ENCODE results near the gene ANKAR. TPM values are rescaled to one million over a fixed set of nuclear protein-coding genes. Genes with fewer than 3 reads are reported as not detected.
"Not testable (repeated sequence)": the region's sequence is repeated elsewhere in the genome, so short reads cannot be mapped to it uniquely, and the experiment has no call there.

ANKAR gene
- total RNA-seq, 1 experiment from 2014 or later: 24.9 TPM

DNA sequence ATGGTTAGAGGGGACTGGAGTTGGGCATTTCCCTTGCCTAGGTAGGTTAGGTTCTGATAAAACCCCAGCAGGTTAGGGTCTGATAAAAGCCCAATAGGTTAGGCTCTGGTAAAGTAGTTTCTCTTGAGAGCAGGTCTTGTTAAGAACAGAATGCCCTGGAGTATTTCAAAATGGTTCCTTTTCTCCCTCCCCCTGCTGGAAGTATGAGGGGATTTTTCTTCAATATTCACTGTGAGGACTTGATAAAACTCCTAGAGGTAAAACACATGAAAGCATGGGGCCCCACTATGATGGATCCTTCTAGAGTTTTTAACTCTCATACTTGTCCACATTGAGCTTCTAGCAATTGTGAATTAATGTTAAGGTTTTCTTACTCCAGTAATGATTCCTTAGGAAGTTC lies 27.6 kb downstream of the ANKAR start:
- no peak overlapping the region for H3K9ac ChIP-seq (ENCODE audit: low read length)
- H3K4me2 ChIP-seq (ENCODE audit: low read depth, low read length, poor library complexity, severe bottlenecking): no peak overlapping the region
- H3K4me3 ChIP-seq (ENCODE audit: low read length): no peak overlapping the region
- H4K20me1 ChIP-seq (ENCODE audit: insufficient read depth, low read depth, low read length): no peaks in the 10 kb centered on the region
- H3K4me1 ChIP-seq (ENCODE audit: low read length): peaks cover 15% of the 10 kb centered on the region; the same call in 1 of the 2 replicates
- DNase-seq: peak; percentile 41
- H3K9me2 ChIP-seq (replicated peaks; ENCODE audit: insufficient read depth, low read length): no peaks in the 10 kb centered on the region
- H3K79me2 ChIP-seq (ENCODE audit: low read length): peaks cover 23% of the 10 kb centered on the region; the same call in 1 of the 2 replicates
- H2AFZ ChIP-seq (ENCODE audit: low read length): no peak overlapping the region
- no peaks in the 10 kb centered on the region for H3K9me3 ChIP-seq (ENCODE audit: low read length)
- H3K36me3 ChIP-seq (ENCODE audit: insufficient read depth, low read length): peaks cover 5% of the 10 kb centered on the region; the same call in 1 of the 2 replicates
- H3K27ac ChIP-seq (ENCODE audit: low read length): no peak overlapping the region
- H3K27me3 ChIP-seq (ENCODE audit: low read length): no peaks in the 10 kb centered on the region

DNA sequence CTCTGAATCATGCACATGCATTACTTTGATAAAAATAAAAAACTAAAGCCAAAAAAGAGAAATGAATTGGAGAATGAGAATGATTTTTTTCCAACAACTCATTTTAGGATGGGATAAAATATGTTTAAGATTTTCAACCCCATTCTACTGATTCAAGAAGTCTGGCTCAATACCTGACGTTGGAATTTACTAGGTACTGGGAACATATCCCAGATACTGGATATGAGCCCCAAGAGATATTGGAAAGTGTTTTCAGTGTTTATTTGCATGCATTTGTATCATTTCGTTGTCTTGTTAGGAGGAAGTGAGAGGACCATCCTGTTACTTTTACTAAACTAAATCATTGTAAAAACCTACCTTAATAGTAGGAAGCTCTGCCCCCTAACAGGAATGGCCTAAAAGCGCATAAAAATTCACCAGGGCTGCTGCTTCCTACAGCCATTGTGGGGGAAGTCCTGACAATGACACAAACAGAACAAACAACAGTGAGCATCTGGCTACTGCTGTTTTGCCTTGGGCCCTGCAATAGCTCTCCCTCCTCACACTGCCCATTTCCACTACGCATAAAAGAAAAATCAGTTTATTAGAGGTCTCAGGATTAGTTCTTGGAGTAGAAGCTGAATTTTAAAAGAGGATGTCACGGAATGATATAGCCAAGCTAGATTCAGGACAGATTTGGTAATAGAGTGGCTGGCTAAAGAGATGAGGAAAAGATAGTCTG lies 35.2 kb downstream of the ANKAR start:
- Histone ChIP-seq H3K36me3 (ENCODE audit: insufficient read depth, low read length) (peaks cover 7% of the 10 kb centered on the region), H3K4me3 (ENCODE audit: low read length) (no peak overlapping the region), H2AFZ (ENCODE audit: low read length) (no peak overlapping the region), H3K9me3 (ENCODE audit: low read length) (no peaks in the 10 kb centered on the region), H3K79me2 (ENCODE audit: low read length) (no peaks in the 10 kb centered on the region), H3K27ac (ENCODE audit: low read length) (no peak overlapping the region), H3K4me1 (ENCODE audit: low read length) (no peaks in the 10 kb centered on the region), H3K27me3 (ENCODE audit: low read length) (no peaks in the 10 kb centered on the region), H3K9ac (ENCODE audit: low read length) (no peak overlapping the region), H3K4me2 (ENCODE audit: low read depth, low read length, poor library complexity, severe bottlenecking) (no peak overlapping the region), H3K9me2 (replicated peaks; ENCODE audit: insufficient read depth, low read length) (no peaks in the 10 kb centered on the region), H4K20me1 (ENCODE audit: insufficient read depth, low read depth, low read length) (no peaks in the 10 kb centered on the region)
- DNase-seq: no peak

DNA sequence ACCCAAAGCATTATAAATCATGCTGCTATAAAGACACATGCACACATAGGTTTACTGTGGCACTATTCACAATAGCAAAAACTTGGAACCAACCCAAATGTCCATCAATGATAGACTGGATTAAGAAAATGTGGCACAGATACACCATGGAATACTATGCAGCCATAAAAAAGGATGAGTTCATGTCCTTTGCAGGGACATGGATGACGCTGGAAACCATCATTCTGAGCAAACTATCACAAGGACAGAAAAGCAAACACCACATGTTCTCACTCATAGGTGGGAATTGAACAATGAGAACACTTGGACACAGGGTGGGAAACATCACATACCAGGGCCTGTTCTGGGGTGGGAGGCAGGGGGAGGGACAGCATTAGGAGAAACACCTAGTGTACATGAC lies 43.1 kb downstream of the ANKAR start:
- H2AFZ ChIP-seq (ENCODE audit: low read length); H3K4me1 ChIP-seq (ENCODE audit: low read length); H3K4me2 ChIP-seq (ENCODE audit: low read depth, low read length, poor library complexity, severe bottlenecking); H4K20me1 ChIP-seq (ENCODE audit: insufficient read depth, low read depth, low read length); H3K27ac ChIP-seq (ENCODE audit: low read length); H3K9me2 ChIP-seq (replicated peaks; ENCODE audit: insufficient read depth, low read length); H3K36me3 ChIP-seq (ENCODE audit: insufficient read depth, low read length); DNase-seq; H3K27me3 ChIP-seq (ENCODE audit: low read length); H3K4me3 ChIP-seq (ENCODE audit: low read length); H3K79me2 ChIP-seq (ENCODE audit: low read length); H3K9me3 ChIP-seq (ENCODE audit: low read length); H3K9ac ChIP-seq (ENCODE audit: low read length): not testable (repeated sequence)

DNA sequence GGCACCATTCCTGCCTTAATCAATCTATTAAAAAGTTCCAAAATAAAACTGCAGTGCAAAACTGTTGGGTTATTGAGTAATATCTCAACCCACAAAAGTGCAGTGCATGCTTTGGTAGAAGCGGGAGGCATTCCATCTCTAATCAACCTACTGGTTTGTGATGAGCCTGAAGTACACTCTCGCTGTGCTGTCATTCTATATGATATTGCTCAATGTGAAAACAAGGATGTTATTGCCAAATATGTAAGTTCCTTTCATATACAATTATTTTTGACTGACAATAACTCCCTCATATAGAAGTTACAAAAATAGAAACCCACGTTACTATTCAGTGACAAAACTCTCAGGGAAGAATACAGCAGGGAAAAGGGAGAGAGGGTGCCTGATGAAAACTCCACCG lies 45.1 kb downstream of the ANKAR start:
- no peak for DNase-seq
- no peak overlapping the region for H2AFZ ChIP-seq (ENCODE audit: low read length)
- no peak overlapping the region for H3K27ac ChIP-seq (ENCODE audit: low read length)
- H3K36me3 ChIP-seq (ENCODE audit: insufficient read depth, low read length): no peaks in the 10 kb centered on the region
- H3K79me2 ChIP-seq (ENCODE audit: low read length): no peaks in the 10 kb centered on the region
- no peaks in the 10 kb centered on the region for H3K9me3 ChIP-seq (ENCODE audit: low read length)
- H3K9ac ChIP-seq (ENCODE audit: low read length): no peak overlapping the region
- H3K4me3 ChIP-seq (ENCODE audit: low read length): no peak overlapping the region
- H3K4me2 ChIP-seq (ENCODE audit: low read depth, low read length, poor library complexity, severe bottlenecking): no peak overlapping the region
- no peaks in the 10 kb centered on the region for H3K4me1 ChIP-seq (ENCODE audit: low read length)
- no peaks in the 10 kb centered on the region for H3K27me3 ChIP-seq (ENCODE audit: low read length)
- no peaks in the 10 kb centered on the region for H4K20me1 ChIP-seq (ENCODE audit: insufficient read depth, low read depth, low read length)
- H3K9me2 ChIP-seq (replicated peaks; ENCODE audit: insufficient read depth, low read length): no peaks in the 10 kb centered on the region

DNA sequence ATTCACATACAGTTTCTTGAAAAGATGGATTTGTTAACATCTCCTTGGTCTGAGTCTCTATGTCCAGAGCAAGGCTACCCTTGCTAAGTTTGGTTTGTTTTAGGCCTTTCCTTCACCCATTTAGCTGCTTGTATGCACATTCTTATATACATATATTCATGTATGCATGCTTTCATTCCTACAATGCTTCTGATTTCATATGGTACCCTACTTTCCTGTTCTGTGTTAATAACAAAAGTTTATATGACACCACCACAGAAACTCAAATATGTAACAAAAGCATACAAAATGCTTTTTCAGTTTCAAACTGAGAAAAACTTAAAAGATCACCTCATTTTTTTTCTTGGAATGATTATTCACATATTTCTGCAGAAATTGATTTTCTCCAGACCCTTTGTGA lies 48.7 kb downstream of the ANKAR start:
- H3K4me2 ChIP-seq (ENCODE audit: low read depth, low read length, poor library complexity, severe bottlenecking): no peak overlapping the region
- no peak overlapping the region for H2AFZ ChIP-seq (ENCODE audit: low read length)
- H3K4me1 ChIP-seq (ENCODE audit: low read length): no peaks in the 10 kb centered on the region
- H3K27ac ChIP-seq (ENCODE audit: low read length): no peak overlapping the region
- no peaks in the 10 kb centered on the region for H3K9me3 ChIP-seq (ENCODE audit: low read length)
- H4K20me1 ChIP-seq (ENCODE audit: insufficient read depth, low read depth, low read length): no peaks in the 10 kb centered on the region
- DNase-seq: no peak
- no peaks in the 10 kb centered on the region for H3K9me2 ChIP-seq (replicated peaks; ENCODE audit: insufficient read depth, low read length)
- no peak overlapping the region for H3K4me3 ChIP-seq (ENCODE audit: low read length)
- H3K79me2 ChIP-seq (ENCODE audit: low read length): no peaks in the 10 kb centered on the region
- H3K36me3 ChIP-seq (ENCODE audit: insufficient read depth, low read length): no peaks in the 10 kb centered on the region
- no peaks in the 10 kb centered on the region for H3K27me3 ChIP-seq (ENCODE audit: low read length)
- H3K9ac ChIP-seq (ENCODE audit: low read length): no peak overlapping the region

Other genes with a start within 250 kb of the ANKAR start
- gene WDR75, start 233.2 kb upstream of the ANKAR start, total RNA-seq (2014; rRNA removed; shearing (Covaris generic); ENCODE audit: low replicate concordance): 44.0 and 82.7 TPM in 2 replicates
- gene SLC40A1, start 93.9 kb upstream of the ANKAR start, total RNA-seq (2014; rRNA removed; shearing (Covaris generic); ENCODE audit: low replicate concordance): not detected in 2 replicates
- 35.4 and 43.8 TPM in 2 replicates for gene ASNSD1, start 13.2 kb upstream of the ANKAR start, total RNA-seq (2014; rRNA removed; shearing (Covaris generic); ENCODE audit: low replicate concordance)
- gene OSGEPL1, start 88.1 kb downstream of the ANKAR start, total RNA-seq (2014; rRNA removed; shearing (Covaris generic); ENCODE audit: low replicate concordance): 1.4 and 11.0 TPM in 2 replicates
- 132 and 223 TPM in 2 replicates for gene ORMDL1, start 109.7 kb downstream of the ANKAR start, total RNA-seq (2014; rRNA removed; shearing (Covaris generic); ENCODE audit: low replicate concordance)
- 29.7 and 41.9 TPM in 2 replicates for gene PMS1, start 109.8 kb downstream of the ANKAR start, total RNA-seq (2014; rRNA removed; shearing (Covaris generic); ENCODE audit: low replicate concordance)

All from Karpas-422 (cell line).